ENCODE measurements around the gene FGF9.

Gene FGF9

DNA sequence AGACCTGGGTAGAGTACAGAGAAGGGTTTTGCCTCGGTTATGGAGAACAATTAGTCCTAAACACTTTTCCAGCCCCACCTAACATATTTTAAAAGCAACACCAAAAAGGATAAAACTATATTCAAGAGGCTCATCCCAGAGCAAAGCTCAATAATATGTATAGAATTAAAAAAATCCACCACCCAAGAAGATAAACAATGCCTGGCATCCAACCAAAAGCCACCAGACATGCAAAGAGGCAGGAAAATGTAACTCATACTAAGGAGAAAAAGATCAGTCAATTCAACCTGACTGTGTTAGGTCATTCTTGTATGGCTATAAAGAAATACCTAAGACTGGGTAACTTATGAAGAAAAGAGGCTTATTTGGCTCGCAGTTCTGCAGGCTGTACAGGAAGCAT is 39.3 kb downstream of the FGF9 start:
- Histone ChIP-seq H2AK5ac (ENCODE audit: low read length, severe bottlenecking) (no peak overlapping the region), H3K36me3 (ENCODE audit: control insufficient read depth in 1 of 2, insufficient read depth in 2 of 2, low read depth in 1 of 2, low read length in 2 of 2) (no peaks in the 10 kb centered on the region), H3K4me1 (ENCODE audit: control insufficient read depth, insufficient read depth, low read depth, low read length) (no peaks in the 10 kb centered on the region), H2AFZ (ENCODE audit: low read depth, low read length) (no peak overlapping the region), H3K14ac (ENCODE audit: low read length in 2 of 2) (no peak overlapping the region), H3K18ac (ENCODE audit: low read depth in 1 of 2, low read length in 2 of 2) (no peak overlapping the region), H3K9ac (ENCODE audit: low read length) (no peak overlapping the region), H3K4me3 (ENCODE audit: insufficient read depth in 1 of 2, low read depth in 1 of 2, low read length in 2 of 2) (no peak overlapping the region), H4K8ac (ENCODE audit: low read length) (no peak overlapping the region), H2BK120ac (ENCODE audit: low read depth, low read length) (no peak overlapping the region), H2BK12ac (ENCODE audit: low read length in 2 of 2) (no peak overlapping the region), H3K4me2 (ENCODE audit: low read length, poor library complexity, severe bottlenecking) (no peak overlapping the region), H3K23ac (ENCODE audit: low read length in 2 of 2) (no peak overlapping the region), H3K4ac (ENCODE audit: low read depth in 1 of 2, low read length in 2 of 2) (no peak overlapping the region), H2BK5ac (ENCODE audit: low read depth, low read length, poor library complexity, severe bottlenecking) (no peak overlapping the region), H2BK15ac (ENCODE audit: low read depth, poor library complexity, severe bottlenecking) (no peak overlapping the region), H3K27ac (ENCODE audit: low read length, poor library complexity, severe bottlenecking) (no peak overlapping the region), H4K91ac (ENCODE audit: low read length) (no peak overlapping the region), H3K27me3 (ENCODE audit: control insufficient read depth in 1 of 2, insufficient read depth in 1 of 2, low read length in 2 of 2) (no peaks in the 10 kb centered on the region), H3K9me3 (ENCODE audit: control insufficient read depth, low read length) (peaks cover 5% of the 10 kb centered on the region), H3K79me1 (replicated peaks; ENCODE audit: low read length, poor library complexity, severe bottlenecking) (no peaks in the 10 kb centered on the region)
- WGBS, result 53% methylated on average over 2 of the region's 2 CpGs
- no peak for DNase-seq

DNA sequence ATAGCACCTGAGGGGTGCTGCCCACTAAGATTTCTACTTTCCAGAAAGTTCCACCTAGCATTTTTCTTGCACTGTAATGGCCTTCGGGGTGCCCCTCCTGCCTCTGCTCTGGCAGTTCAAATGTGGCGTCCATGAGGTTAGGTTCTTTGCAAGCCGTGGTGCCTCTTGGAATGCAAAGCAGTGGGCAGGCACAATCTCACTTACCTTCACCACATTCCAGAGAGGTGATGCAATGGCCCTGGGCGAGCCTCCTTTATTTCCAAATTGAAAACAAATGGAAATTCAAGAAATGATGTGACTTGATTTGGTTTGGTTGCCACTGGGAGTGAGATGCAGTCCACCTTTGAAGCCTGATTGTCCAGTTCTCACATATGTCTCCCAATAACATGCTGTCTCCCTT is 46.9 kb downstream of the FGF9 start:
- Histone ChIP-seq H3K9ac (ENCODE audit: low read length) (no peak overlapping the region), H3K27me3 (ENCODE audit: control insufficient read depth in 1 of 2, insufficient read depth in 1 of 2, low read length in 2 of 2) (peaks cover 0 to 16% of the 10 kb centered on the region in 2 experiments), H2BK120ac (ENCODE audit: low read depth, low read length) (no peak overlapping the region), H3K4me1 (ENCODE audit: control insufficient read depth, insufficient read depth, low read depth, low read length) (peaks cover 4% of the 10 kb centered on the region), H3K4ac (ENCODE audit: low read depth in 1 of 2, low read length in 2 of 2) (no peak overlapping the region), H3K79me1 (replicated peaks; ENCODE audit: low read length, poor library complexity, severe bottlenecking) (no peaks in the 10 kb centered on the region), H4K91ac (ENCODE audit: low read length) (no peak overlapping the region), H3K4me2 (ENCODE audit: low read length, poor library complexity, severe bottlenecking) (no peak overlapping the region), H4K8ac (ENCODE audit: low read length) (no peak overlapping the region), H2BK5ac (ENCODE audit: low read depth, low read length, poor library complexity, severe bottlenecking) (no peak overlapping the region), H2AFZ (ENCODE audit: low read depth, low read length) (no peak overlapping the region), H3K23ac (ENCODE audit: low read length in 2 of 2) (no peak overlapping the region), H2BK12ac (ENCODE audit: low read length in 2 of 2) (no peak overlapping the region), H3K36me3 (ENCODE audit: control insufficient read depth in 1 of 2, insufficient read depth in 2 of 2, low read depth in 1 of 2, low read length in 2 of 2) (no peaks in the 10 kb centered on the region), H2BK15ac (ENCODE audit: low read depth, poor library complexity, severe bottlenecking) (no peak overlapping the region), H3K18ac (ENCODE audit: low read depth in 1 of 2, low read length in 2 of 2) (no peak overlapping the region), H3K9me3 (ENCODE audit: control insufficient read depth, low read length) (peaks cover 3% of the 10 kb centered on the region), H2AK5ac (ENCODE audit: low read length, severe bottlenecking) (no peak overlapping the region), H3K27ac (ENCODE audit: low read length, poor library complexity, severe bottlenecking) (no peak overlapping the region), H3K14ac (ENCODE audit: low read length in 2 of 2) (no peak overlapping the region), H3K4me3 (ENCODE audit: insufficient read depth in 1 of 2, low read depth in 1 of 2, low read length in 2 of 2) (no peak overlapping the region)
- 60% methylated on average over 3 of the region's 4 CpGs for WGBS
- no peak for DNase-seq

- Histone ChIP-seq H3K9me3 (ENCODE audit: control insufficient read depth, low read length) (peaks cover 3% of the 10 kb centered on the region), H2AFZ (ENCODE audit: low read depth, low read length) (no peak overlapping the region), H4K8ac (ENCODE audit: low read length) (no peak overlapping the region), H3K4me2 (ENCODE audit: low read length, poor library complexity, severe bottlenecking) (no peak overlapping the region), H3K79me1 (replicated peaks; ENCODE audit: low read length, poor library complexity, severe bottlenecking) (no peaks in the 10 kb centered on the region), H3K14ac (ENCODE audit: low read length in 2 of 2) (no peak overlapping the region), H2AK5ac (ENCODE audit: low read length, severe bottlenecking) (no peak overlapping the region), H3K9ac (ENCODE audit: low read length) (no peak overlapping the region), H3K27ac (ENCODE audit: low read length, poor library complexity, severe bottlenecking) (no peak overlapping the region), H2BK120ac (ENCODE audit: low read depth, low read length) (no peak overlapping the region), H2BK15ac (ENCODE audit: low read depth, poor library complexity, severe bottlenecking) (no peak overlapping the region), H3K4me3 (ENCODE audit: insufficient read depth in 1 of 2, low read depth in 1 of 2, low read length in 2 of 2) (no peak overlapping the region), H3K18ac (ENCODE audit: low read depth in 1 of 2, low read length in 2 of 2) (no peak overlapping the region), H3K4me1 (ENCODE audit: control insufficient read depth, insufficient read depth, low read depth, low read length) (peaks cover 4% of the 10 kb centered on the region), H3K23ac (ENCODE audit: low read length in 2 of 2) (no peak overlapping the region), H2BK5ac (ENCODE audit: low read depth, low read length, poor library complexity, severe bottlenecking) (no peak overlapping the region), H4K91ac (ENCODE audit: low read length) (no peak overlapping the region), H3K27me3 (ENCODE audit: control insufficient read depth in 1 of 2, insufficient read depth in 1 of 2, low read length in 2 of 2) (peaks cover 0 to 16% of the 10 kb centered on the region in 2 experiments), H3K36me3 (ENCODE audit: control insufficient read depth in 1 of 2, insufficient read depth in 2 of 2, low read depth in 1 of 2, low read length in 2 of 2) (no peaks in the 10 kb centered on the region), H2BK12ac (ENCODE audit: low read length in 2 of 2) (no peak overlapping the region), H3K4ac (ENCODE audit: low read depth in 1 of 2, low read length in 2 of 2) (no peak overlapping the region)
- WGBS, result 86% methylated on average over 4 of the region's 7 CpGs
- no peak for DNase-seq
These were observed 48.6 kb downstream of the FGF9 start for GRCh38 chr13:21719463-21719862.

GRCh38 chr13:21723807-21724505 is 53.1 kb downstream of the FGF9 start:
- Histone ChIP-seq H3K36me3 (ENCODE audit: control insufficient read depth in 1 of 2, insufficient read depth in 2 of 2, low read depth in 1 of 2, low read length in 2 of 2) (no peaks in the 10 kb centered on the region), H2BK120ac (ENCODE audit: low read depth, low read length) (no peak overlapping the region), H4K8ac (ENCODE audit: low read length) (no peak overlapping the region), H3K9me3 (ENCODE audit: control insufficient read depth, low read length) (peaks cover 5% of the 10 kb centered on the region), H3K9ac (ENCODE audit: low read length) (no peak overlapping the region), H3K14ac (ENCODE audit: low read length in 2 of 2) (no peak overlapping the region), H2BK5ac (ENCODE audit: low read depth, low read length, poor library complexity, severe bottlenecking) (no peak overlapping the region), H4K91ac (ENCODE audit: low read length) (no peak overlapping the region), H3K23ac (ENCODE audit: low read length in 2 of 2) (no peak overlapping the region), H3K27me3 (ENCODE audit: control insufficient read depth in 1 of 2, insufficient read depth in 1 of 2, low read length in 2 of 2) (peaks cover 0 to 16% of the 10 kb centered on the region in 2 experiments), H2AK5ac (ENCODE audit: low read length, severe bottlenecking) (no peak overlapping the region), H3K27ac (ENCODE audit: low read length, poor library complexity, severe bottlenecking) (no peak overlapping the region), H3K4ac (ENCODE audit: low read depth in 1 of 2, low read length in 2 of 2) (no peak overlapping the region), H2AFZ (ENCODE audit: low read depth, low read length) (no peak overlapping the region), H2BK12ac (ENCODE audit: low read length in 2 of 2) (no peak overlapping the region), H3K18ac (ENCODE audit: low read depth in 1 of 2, low read length in 2 of 2) (no peak overlapping the region), H3K79me1 (replicated peaks; ENCODE audit: low read length, poor library complexity, severe bottlenecking) (no peaks in the 10 kb centered on the region), H2BK15ac (ENCODE audit: low read depth, poor library complexity, severe bottlenecking) (no peak overlapping the region), H3K4me1 (ENCODE audit: control insufficient read depth, insufficient read depth, low read depth, low read length) (no peaks in the 10 kb centered on the region), H3K4me2 (ENCODE audit: low read length, poor library complexity, severe bottlenecking) (no peak overlapping the region), H3K4me3 (ENCODE audit: insufficient read depth in 1 of 2, low read depth in 1 of 2, low read length in 2 of 2) (no peak overlapping the region)
- 86% methylated on average over 17 of the region's 17 CpGs for WGBS
- DNase-seq, result no peak

Data from mesenchymal stem cell (in vitro differentiated cells and primary cell).